ENCODE results near the gene HSD17B12.

- TF ChIP-seq CTCF (IDR thresholded peaks at IDR 0.05) (no peak), HDAC2 (IDR thresholded peaks at IDR 0.05) (no peak), MAX (IDR thresholded peaks at IDR 0.05) (no peak), SMC3 (IDR thresholded peaks at IDR 0.05) (no peak), CHD4 (IDR thresholded peaks at IDR 0.05; ENCODE audit: borderline replicate concordance) (no peak)
These were observed 934 bp downstream of the HSD17B12 start for GRCh38 chr11:43681401-43681942.

Data from A549 (cell line).